MM.1S (cell line): Measurements from ENCODE around the gene KCNJ16.

ENCODE experiments used
- EZH2 ChIP-seq: fragments of 300-600 bp; sonication (generic); optimal IDR thresholded peaks from 2 replicates; pipeline ENCODE3; 2017; ENCODE audit warnings: low read depth, mild to moderate bottlenecking, antibody characterized with exemption, low read length, mixed read lengths
- EZH2phosphoT487 ChIP-seq: fragments of 300-600 bp; sonication (generic); IDR thresholded peaks from 2 replicates; pipeline ENCODE4 v1.6.1; 2018; ENCODE audit warnings: antibody characterized with exemption, low read length
- TF ChIP-seq, protein P1 (sequence below): fragments of 300-600 bp; sonication (generic); IDR thresholded peaks from 2 replicates; pipeline ENCODE4 v1.5.1; 2016; ENCODE audit warnings: antibody characterized with exemption, low read length, mixed read lengths

DNA sequence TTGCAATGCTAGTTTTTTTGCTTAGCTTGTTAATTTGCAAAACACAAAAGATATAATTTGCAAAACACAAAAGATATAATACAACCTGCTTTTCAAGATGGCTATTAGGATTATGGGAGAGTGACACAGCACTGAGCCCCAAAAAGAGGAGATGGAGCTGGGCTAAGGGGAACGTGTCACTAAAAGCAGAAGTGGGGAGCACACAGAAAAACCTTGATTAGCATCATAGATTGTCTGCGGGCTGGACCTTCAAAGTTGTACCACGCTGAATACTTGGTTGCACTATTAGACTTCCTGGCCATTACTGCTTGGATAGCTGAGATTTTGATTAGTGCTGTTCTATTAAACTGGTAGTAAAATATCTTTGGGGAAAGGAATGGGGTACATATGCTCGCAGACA lies 36.2 kb downstream of the KCNJ16 start:
- TF ChIP-seq, protein P1, sequence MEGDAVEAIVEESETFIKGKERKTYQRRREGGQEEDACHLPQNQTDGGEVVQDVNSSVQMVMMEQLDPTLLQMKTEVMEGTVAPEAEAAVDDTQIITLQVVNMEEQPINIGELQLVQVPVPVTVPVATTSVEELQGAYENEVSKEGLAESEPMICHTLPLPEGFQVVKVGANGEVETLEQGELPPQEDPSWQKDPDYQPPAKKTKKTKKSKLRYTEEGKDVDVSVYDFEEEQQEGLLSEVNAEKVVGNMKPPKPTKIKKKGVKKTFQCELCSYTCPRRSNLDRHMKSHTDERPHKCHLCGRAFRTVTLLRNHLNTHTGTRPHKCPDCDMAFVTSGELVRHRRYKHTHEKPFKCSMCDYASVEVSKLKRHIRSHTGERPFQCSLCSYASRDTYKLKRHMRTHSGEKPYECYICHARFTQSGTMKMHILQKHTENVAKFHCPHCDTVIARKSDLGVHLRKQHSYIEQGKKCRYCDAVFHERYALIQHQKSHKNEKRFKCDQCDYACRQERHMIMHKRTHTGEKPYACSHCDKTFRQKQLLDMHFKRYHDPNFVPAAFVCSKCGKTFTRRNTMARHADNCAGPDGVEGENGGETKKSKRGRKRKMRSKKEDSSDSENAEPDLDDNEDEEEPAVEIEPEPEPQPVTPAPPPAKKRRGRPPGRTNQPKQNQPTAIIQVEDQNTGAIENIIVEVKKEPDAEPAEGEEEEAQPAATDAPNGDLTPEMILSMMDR = no peak
- no peak for TF ChIP-seq EZH2
- no peak for TF ChIP-seq EZH2phosphoT487
